GM21619 (cell line): ENCODE results near the gene TEX22.

Source experiments
- ATAC-seq: cut with Tn5 transposase; IDR thresholded peaks from one replicate; pipeline ENCODE4 v1.9.1; 2021; ENCODE audit not compliant: unreplicated experiment

The TEX22 gene

DNA sequence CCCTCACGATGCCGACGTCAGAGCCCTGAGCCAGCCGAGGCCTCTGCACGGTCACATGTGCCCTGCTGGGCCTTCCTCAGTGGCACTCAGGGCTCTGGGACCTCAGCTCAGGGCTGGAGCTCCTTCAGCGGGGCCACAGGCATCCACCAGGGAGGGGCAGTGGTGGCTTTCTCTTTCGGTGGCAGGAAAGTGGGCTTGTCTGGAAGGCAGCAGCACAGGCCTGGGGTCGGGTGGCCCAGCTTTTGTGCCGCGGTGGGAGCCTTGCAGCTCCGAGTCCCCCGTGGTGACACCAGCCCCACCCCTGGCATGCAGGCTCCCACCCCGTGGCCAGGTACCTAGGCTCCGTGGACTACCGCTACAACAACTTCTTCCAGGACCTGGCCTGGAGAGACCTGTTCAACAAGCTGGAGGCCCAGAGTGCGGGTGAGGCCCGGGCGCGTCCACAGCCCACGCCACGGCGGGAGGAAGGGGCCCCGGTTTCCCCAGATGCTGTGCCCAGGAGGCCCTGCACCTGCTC is 14.2 kb upstream of the TEX22 start:
- ATAC-seq, result no peak

DNA sequence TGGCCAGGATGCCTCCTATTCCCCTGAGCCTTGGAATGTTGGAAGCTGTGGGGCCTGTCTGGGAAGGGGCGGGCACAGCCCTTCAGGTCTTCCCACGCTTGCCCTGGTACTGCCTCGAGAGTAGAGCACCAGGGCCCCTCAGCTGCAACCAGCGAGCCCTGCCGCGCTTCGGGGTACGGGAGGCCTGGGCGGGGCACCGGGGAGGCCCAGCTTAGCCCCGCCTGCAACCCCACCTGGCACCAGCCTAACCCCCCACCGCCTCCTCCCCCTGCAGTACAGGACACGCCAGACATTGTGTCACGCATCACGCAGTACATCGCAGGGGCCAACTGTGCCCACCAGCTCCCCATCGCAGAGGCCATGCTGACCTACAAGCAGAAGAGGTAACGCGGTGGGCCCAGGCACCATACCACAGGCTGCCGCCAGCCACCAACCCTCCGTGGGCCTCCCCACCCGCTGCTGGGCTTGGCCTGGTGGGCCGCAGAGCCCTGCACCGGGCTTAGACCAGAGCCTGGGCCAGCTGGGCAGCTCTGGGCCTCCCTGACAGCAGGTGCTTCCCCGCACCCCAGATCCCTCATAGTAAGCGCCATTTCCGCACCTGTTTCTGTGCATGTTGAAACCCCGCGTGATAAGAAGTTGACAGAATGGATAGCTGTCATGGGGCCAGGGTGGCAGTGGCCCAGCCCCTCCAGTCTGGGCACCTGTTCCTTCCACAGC is 13.6 kb upstream of the TEX22 start:
- no peak for ATAC-seq

DNA sequence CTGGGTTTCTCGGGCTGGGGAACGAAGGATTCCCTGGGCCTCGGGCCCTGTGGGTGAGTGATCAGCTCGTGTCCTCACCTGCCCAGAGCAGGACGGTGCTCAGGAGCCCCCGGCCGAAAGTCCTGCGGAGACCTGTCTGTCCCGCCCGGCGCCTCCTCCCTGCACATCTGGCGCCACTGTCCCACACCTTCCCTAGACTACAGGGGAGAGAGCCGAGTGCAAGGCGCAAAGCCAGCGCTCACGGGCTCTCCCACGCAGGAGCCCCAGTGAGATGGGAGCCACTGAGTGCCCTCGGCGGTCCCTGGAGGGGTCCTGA is 13.1 kb upstream of the TEX22 start:
- no peak for ATAC-seq

DNA sequence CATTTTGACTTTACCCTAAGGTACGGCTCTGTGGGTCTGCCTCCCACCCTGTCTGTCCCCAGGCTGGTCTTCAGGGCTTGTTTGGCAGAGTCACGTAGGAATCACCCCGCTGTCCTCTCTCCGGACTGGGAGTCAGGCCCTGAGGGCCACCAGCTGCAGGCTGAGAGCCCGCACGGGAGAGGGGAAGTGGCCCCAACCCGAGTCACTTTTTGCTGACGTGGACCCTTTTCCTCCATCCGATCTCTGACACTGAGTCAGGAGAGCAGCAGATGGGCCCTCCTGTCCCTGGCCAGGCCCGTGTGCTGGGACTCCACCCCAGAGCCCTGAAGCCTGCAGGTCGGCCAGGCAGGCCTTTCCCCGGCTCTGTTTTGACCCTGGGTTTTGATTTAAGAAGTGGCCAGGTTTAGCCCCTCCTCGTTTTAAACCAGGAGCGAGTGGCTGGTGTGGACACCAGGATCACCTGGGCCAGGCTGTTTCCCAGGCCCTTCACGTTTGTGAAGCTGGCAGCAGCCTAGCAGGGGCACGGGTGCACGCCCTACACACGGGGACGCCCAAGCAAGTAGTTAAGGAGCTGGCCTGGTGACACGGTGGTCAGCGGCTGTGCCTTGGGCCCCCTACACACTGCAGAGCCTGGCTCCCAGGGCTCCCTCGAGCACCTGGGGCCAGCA is 12.5 kb upstream of the TEX22 start:
- no peak for ATAC-seq

DNA sequence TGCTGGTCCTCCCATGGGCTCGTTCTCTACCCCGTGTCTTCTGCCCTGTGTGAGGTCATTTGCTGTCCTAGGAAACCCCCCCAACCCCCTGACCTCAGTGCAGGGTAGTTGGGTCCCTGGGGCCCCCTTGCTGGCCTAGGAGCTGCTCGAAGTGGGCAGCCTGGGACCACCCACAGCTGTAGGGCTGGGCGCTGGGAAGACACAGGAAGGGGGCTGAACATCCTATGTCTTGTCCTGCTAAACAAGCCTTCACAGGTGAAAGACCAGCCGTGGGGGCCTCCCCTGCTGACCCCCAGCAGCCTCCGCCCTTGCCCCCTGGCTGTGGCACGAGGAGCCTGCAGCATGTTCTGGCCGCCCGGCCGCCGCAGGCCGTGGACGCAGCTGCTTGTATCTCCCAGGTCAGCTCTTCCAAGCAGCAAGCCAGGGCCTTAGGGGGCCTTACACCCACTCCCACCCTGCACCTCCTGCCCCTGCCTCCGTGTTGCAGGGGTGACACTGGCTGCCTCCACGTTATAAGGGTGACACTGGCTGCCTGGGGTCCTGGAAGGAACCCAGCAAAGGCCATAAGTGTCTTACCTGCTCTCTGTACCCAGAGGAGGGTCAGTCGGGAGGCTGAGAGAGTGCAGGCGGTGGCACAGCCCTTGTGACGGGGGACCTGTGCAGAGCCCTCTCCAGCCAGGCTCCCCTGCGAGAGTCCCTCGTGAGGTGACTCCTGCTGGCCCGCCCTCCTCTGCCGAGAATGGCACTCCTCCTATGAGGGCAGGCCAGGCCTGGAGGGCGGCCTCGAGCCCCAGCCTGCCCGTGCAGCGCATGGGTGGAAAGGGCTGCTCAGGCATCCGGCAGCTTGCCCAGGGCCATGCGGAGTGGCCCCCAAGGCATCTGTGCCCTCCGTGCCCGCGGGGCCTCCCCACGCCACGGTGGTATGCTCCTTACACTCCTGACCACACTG is 11.5 kb upstream of the TEX22 start:
- ATAC-seq, result no peak

DNA sequence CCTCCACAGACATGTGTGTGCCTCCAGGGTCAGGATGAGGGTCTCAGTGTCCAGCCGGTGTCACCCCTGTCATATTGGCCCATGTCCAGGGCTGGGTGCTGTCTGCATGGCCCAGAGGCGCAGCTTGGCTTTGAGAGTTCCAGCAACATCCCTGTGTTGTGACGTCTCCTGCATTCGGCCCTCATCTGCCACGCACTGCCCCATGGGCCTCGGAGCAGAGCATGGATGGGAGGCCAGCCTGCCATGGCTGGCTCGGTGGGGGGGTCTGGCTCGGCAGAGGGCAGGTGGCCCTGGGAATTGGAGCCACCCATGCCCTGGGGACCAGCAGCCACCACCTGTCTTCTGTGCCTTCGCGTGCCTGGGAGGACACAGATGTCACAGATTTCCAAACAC is 10.8 kb upstream of the TEX22 start:
- no peak for ATAC-seq

DNA sequence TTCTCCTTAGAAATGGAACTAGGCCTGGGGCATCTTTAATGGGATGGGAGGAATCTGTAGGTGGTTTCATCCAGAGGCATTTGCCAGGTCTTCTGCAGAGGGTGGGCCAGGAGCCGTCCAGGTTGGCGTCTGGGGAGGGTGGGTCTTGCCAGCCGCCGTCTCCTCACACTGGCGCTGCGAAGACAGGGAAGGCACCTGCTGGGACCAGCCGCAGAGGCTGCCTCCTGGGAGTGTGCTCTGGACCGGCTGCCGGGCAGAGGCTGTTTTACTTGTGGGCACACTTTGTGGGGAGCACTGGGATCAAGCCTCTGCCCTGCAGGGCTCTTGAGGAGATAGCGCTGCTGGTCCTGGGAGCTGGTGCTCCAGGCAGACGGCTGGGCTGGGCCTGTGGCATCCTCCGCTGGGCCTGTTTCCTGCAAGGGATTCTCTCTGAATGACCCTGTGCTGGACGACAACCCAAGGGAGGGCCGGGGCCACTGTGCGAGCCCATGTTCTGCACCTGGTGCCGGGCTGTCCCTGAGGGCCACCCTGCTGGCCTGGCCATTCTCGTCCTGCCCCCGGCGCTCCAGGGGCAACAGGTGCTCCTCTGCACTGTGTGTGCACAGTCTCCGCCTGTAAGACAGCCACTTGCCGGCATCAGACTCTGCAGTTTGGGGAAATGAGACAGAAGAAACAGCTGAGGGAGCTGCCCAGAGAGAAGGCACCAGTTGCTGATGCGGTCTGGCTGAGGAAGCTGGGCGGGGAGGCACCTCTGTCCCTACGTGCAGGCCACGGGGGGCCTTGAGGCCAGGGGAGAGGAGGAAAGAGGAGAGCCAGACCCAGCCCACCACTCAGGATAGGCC is 10.0 kb upstream of the TEX22 start:
- ATAC-seq, result no peak

DNA sequence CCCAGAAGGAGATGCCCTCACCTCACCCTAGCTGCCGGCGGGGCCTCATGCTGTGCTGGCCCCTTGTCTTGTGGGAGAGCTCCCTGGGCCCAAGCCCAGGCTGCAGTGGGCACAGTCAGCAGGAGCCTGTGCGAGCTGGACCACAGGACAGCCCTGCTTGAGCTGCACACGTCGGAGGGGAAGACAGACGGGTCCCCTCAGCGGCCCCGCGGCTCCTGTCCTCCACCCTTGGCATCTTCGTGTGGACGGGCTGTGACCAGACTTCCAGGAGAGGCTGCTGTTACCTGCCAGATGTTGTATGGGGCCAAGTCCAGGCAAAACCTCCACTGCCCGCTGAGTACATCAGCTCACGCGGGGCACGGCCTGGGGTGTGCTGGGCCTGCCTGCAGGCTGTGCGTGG is 9.4 kb upstream of the TEX22 start:
- ATAC-seq, result no peak

DNA sequence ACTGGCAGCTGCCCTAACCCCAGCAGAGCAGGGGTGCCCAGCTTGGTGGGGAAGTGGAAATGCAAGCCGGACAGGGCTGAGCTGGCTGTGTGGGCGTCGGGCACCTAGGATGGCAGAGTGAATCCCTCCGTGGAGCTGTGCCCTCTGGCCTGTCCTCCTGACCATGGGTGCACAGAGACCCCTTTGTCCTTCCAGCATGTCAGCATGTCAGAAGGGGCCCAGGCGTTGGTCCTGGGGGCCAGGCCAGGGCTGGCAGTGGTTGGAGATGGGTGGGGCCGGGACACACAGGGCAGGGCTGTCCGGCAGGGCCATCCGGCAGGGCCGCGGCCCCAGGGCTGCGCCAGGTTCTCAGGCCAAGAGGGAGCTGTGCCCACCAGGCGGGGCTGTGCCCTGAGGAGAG is 8.8 kb upstream of the TEX22 start:
- no peak for ATAC-seq

DNA sequence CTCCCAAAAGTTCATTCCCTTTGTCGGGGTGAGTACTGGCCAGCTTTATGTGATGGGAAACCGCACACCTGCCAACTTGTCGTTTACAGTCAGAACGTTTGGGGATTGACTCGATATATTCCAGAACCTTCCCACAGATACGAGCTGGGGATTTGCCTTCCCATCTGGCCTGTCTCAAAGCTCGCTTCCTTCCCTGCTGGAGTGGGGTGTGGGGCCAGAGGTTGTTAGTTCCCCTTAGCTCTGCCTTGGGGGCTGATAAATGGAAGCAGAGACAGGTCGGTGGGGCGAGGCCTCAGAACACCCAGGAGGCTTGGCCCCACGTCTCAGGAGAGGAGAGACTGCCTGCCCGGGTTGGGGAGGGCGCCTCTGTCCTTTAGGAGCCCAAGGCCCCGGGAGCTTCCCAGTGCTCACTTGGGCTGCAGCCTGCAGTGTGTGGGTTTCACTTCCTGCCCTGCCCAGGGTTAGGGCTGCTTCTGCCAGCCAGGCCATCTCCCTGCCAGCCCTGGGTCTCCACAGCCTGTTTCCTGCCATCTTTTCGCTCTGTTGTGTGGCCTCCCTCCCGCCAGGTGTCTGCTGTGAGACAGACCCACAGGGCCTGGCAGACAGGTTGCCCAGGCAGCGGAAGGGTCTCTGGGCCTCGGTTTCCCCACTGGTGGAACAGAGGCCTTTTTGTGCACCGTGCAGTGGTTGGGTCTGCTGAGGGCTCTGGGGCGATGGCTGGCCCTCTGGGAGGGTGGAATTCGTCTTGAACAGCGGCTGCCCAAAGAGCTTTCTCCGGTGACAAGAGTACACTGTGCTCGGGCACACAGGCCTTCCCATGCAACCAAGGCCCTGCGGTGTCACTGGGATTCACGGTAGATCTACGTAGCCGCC is 8.1 kb upstream of the TEX22 start:
- ATAC-seq, result no peak

DNA sequence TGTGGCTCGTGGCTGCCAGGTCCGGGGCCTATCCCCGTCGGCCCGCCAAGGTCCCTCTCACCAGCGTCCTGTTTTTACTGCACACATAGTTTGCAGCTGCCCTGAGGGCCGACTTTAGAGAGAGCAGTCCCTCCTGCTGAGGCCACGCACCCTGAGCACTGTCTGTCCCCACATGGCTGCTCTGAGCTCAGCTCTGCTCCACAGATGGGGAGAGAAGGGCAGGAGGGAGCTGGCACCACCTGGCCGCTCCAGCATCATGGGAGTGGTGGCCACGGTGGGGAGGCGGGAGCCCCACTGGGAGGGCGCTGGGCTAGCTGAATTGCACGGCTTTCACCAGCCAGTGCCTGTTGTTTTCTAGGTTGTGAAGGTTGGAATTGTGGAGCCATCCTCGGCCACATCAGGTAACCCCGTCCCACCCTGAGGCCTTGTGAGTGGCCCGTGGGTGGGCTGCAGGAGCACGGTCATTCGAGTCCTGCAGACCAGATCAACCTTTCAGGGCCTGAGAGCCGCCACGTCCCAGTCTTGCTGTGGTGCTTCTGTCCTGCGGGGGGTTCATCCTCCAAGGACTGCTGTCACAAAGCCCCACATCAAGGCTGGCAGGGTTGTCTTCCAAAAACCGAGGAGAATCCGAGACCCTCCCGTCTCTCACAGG is 7.4 kb upstream of the TEX22 start:
- no peak for ATAC-seq

DNA sequence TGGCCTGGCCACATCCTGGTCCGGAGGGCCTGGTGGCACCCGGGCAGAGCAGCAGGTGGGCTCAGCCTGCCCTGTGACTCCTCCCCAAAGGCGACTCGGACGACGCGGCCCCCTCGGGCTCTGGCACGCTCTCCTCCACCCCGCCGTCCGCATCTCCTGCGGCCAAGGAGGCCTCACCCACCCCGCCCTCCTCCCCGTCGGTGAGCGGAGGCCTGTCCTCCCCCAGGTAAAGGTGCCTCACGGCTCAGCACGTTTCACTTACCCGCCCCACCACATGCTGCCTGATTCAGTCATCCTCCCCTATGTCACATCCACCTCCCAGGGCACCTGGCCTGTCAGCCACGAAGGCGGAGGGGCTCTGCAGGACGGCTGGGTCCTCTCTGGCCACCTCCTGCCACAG is 6.8 kb upstream of the TEX22 start:
- ATAC-seq, result no peak

DNA sequence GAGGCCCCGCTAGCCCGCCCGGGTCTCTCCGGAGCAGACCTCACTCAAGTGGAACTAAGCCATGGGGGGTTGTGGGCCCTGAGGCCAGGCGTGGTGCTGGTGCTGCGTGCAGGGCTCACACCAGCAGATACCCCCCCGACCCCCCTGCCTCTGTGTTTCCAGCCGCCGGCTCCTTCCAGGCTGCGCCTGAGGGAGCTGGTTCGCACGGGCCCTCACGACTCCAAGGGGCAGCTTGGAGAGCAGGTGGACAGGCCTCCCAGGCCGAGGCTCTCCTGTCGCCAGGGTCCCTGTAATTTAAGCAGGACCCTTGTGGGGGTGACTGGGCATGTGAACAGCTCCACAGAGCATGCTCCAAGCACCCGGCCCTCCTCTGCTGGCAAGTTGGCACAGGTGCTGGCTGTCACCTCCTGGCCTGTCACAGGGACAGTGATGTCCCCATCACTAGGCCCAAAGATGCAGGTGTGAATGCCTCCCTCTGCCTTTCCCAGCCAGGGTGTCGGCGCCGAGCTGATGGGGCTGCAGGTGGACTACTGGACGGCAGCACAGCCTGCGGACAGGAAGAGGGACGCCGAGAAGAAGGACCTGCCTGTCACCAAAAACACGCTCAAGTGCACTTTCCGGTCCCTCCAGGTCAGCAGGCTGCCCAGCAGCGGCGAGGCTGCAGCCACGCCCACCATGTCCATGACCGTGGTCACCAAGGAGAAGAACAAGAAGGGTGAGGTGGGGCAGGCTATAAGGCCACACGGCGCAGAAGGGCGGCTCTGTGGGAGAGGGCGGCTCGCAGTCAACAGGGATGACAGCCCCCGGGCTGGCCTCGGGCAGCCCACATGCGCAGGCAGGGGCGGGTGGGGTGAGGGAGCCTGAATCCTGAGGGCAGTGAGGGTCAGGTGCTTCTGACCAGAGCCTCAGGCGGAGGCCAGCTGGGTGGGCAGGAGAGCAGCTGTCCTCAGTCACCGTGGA is 5.9 kb upstream of the TEX22 start:
- no peak for ATAC-seq

DNA sequence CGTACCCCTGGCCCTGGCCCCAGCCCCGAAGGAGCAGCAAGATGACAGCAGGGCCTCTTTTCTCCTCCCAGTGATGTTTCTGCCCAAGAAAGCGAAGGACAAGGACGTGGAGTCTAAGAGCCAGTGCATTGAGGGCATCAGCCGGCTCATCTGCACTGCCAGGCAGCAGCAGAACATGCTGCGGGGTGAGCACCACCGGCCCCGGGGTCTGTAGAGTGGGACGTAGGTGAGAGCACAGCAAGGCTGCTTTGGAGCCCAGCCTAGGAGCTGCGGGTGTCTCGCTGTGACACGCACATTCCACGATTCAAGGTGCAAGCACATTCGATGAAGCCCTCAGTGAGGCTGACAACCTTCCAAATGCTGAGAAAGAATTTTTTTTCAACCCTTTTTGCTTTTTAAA is 5.2 kb upstream of the TEX22 start:
- ATAC-seq, result no peak

DNA sequence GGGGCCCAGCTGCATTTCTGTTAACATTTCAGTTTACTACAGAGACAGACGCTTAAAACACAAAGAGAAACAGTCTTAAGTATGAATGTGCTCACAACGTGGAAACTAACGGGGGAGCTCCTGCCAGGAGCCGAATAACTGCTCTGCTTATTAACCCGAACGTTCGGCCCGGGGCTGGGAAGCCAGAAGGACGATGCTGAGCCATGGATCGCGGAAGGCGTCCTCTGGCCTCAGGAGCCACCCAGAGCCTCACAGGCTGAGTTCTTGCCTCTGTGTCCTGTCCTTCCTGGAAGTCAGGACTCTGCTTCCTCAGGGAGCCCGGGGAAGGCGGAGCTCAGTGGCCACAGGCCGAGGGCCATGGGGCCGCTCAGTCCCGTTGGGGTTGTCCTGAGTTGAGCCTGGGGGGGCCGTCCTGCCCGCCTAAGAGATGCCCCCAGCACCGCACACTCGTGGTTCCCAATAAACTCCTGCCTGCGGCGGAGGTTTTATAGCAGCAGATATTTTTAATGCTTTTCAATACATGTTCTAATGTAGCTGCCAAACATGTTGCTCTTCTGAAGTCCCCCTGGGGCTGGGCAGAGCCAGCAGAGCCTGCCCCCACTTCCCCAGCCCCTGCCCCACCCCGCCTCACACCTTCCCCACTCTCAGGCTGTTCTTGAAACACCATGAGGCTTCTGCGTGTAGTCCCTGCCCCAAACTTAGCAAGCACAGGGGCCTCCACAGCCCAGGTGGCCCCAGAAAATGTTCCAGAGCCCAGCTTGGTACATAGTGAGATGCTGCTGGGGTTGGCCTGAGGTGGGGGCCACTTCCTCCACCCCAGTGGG is 3.4 kb upstream of the TEX22 start:
- no peak for ATAC-seq

DNA sequence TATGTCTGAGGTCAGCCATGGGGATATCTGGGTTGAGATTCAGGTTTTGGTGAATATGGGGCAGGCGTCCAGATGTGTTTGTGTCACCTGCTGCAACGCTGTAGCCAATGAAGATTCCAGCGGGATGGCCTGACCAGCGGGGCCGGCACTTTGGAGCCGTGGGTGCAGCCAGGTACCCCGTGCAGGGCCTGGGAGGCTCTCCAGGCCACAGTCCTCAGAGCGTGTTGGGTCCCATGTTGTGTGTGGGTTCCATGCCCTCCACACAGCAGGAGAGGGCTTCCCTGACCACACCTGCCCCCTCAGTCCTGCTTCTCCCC is 2.8 kb upstream of the TEX22 start:
- no peak for ATAC-seq

DNA sequence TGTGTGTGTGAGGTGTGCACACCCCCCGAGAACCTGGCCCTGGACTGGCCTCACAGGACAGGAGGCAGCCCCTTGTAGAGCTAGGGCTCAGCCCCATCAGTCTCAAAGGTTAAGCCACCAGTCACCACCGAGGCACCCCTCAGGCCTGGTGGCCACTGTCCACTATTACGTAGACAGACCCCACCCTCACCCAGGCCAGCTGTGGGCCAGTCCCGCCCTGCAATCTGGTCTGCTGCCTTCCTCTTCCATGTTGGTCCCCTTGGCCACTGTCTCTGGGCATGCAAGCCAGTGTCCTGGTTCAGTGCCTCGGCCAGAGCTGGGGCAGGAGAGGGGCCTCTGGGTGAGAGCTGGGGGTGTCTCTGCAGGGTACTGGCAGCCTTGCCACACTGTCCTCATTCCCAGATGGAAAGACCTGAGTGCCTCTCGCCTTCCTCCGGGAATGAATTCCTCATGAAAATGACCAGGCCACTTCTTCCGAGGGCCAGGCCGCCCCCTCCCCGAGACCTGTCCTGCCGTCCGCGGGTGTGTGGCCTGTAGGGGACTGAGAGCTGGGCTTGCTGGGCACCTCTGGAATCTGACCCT is 897 bp upstream of the TEX22 start:
- ATAC-seq, result no peak
